IMR-90 (cell line): Measurements from ENCODE around the gene SLF2. TPM values are rescaled to one million over a fixed set of nuclear protein-coding genes. Genes with fewer than 3 reads are reported as not detected.

Source experiments
- ATAC-seq: fragments of 200-7000 bp; cut with Tn5 transposase; 2 replicates; pipeline ENCODE4 v1.9.1; 2020; ENCODE audit warnings: low read depth, mild to moderate bottlenecking, moderate library complexity
- BruUV-seq: library from RNA; stranded (reverse); fragments of 400-500 nt; replicated peaks from 2 replicates; lab custom pipeline; 2021; lab: Mats Ljungman, UMichigan
- CTCF ChIA-PET: fragments of 300-600 bp; formaldehyde crosslinking; extraction: SDS; loops from one replicate; lab custom pipeline; 2021; ENCODE audit warnings: antibody characterized with exemption; lab: Yijun Ruan, JAX
- POLR2A ChIA-PET: fragments of 300-600 bp; sonication (Branson Sonifier 250); formaldehyde crosslinking; loops from one replicate; lab custom pipeline; 2022; ENCODE audit warnings: antibody characterized with exemption; ENCODE audit not compliant: unreplicated experiment; lab: Charles Lee
- DNase-seq: peaks from one replicate; pipeline ENCODE4 v3.0.0; 2013
- H2AFZ ChIP-seq: replicated peaks from 2 replicates; pipeline ENCODE3; 2013; ENCODE audit warnings: low read length, mild to moderate bottlenecking; ENCODE audit not compliant: poor library complexity
- H2AK5ac ChIP-seq: 2 replicates; pipeline ENCODE4 v1.6.1; 2013; ENCODE audit warnings: low read depth, low read length, inconsistent platforms
- H2AK9ac ChIP-seq: replicated peaks from 2 replicates; pipeline ENCODE3; 2013; ENCODE audit warnings: mild to moderate bottlenecking, low read depth, low read length, moderate library complexity; ENCODE audit not compliant: poor library complexity
- H2BK120ac ChIP-seq: 2 replicates; pipeline ENCODE4 v1.6.1; 2013; ENCODE audit warnings: low read depth, low read length, inconsistent platforms
- H2BK15ac ChIP-seq: 3 replicates; pipeline ENCODE4 v1.6.1; 2013; ENCODE audit warnings: low read depth, low read length, inconsistent platforms
- H2BK20ac ChIP-seq: 2 replicates; pipeline ENCODE4 v1.6.1; 2013; ENCODE audit warnings: low read depth, mild to moderate bottlenecking, inconsistent platforms, low read length, moderate library complexity
- H2BK5ac ChIP-seq: 2 replicates; pipeline ENCODE4 v1.6.1; 2013; ENCODE audit warnings: mild to moderate bottlenecking, low read depth, low read length, inconsistent platforms; ENCODE audit not compliant: poor library complexity, severe bottlenecking
- H3K14ac ChIP-seq: replicated peaks from 2 replicates; pipeline ENCODE4 v1.6.1; 2013; ENCODE audit warnings: low read depth, low read length, inconsistent platforms
- H3K18ac ChIP-seq: 2 replicates; pipeline ENCODE4 v1.6.1; 2013; ENCODE audit warnings: low read depth, low read length, control low read depth
- H3K23ac ChIP-seq: 2 replicates; pipeline ENCODE4 v1.6.1; 2013; ENCODE audit warnings: low read depth, low read length, inconsistent platforms
- H3K27ac ChIP-seq: 2 replicates; pipeline ENCODE4 v1.5.1; 2013; ENCODE audit warnings: mild to moderate bottlenecking, control low read depth, low read length; ENCODE audit not compliant: insufficient read depth
- H3K27me3 ChIP-seq: 2 replicates; pipeline ENCODE4 v1.6.1; 2013; ENCODE audit warnings: low read length; ENCODE audit not compliant: control insufficient read depth, insufficient read depth
- H3K36me3 ChIP-seq: 2 replicates; pipeline ENCODE4 v1.6.1; 2013; ENCODE audit warnings: low read length, mixed read lengths; ENCODE audit not compliant: control insufficient read depth, insufficient read depth
- H3K4ac ChIP-seq: 2 replicates; pipeline ENCODE4 v1.6.1; 2013; ENCODE audit warnings: low read depth, low read length, inconsistent platforms
- H3K4me1 ChIP-seq: 2 replicates; pipeline ENCODE4 v1.6.1; 2013; ENCODE audit warnings: low read length, mixed read lengths; ENCODE audit not compliant: control insufficient read depth, insufficient read depth
- H3K4me2 ChIP-seq: 2 replicates; pipeline ENCODE4 v1.6.1; 2013; ENCODE audit warnings: low read depth, mild to moderate bottlenecking, control low read depth, low read length, moderate library complexity
- H3K4me3 ChIP-seq: 2 replicates; pipeline ENCODE4 v1.5.1; 2013; ENCODE audit warnings: low read depth, mild to moderate bottlenecking, control low read depth, low read length, moderate library complexity; ENCODE audit not compliant: insufficient read depth
- H3K56ac ChIP-seq: 2 replicates; pipeline ENCODE4 v1.6.1; 2013; ENCODE audit warnings: low read length, inconsistent platforms; ENCODE audit not compliant: insufficient read depth; ENCODE audit errors: extremely low read depth
- H3K79me1 ChIP-seq, 2 experiments: 2 replicates each; pipeline ENCODE4 v1.6.1; 2013; ENCODE audit warnings: low read length in 2 of 2, inconsistent platforms in 1 of 2, low read depth in 1 of 2
- H3K9ac ChIP-seq: 2 replicates; pipeline ENCODE4 v1.6.1; 2013; ENCODE audit warnings: low read depth, low read length, control low read depth
- H3K9me1 ChIP-seq: 2 replicates; pipeline ENCODE4 v1.6.1; 2013; ENCODE audit warnings: low read length, inconsistent platforms; ENCODE audit not compliant: insufficient read depth
- H3K9me3 ChIP-seq: 2 replicates; pipeline ENCODE4 v1.6.1; 2013; ENCODE audit warnings: low read length; ENCODE audit not compliant: control insufficient read depth, insufficient read depth
- H4K20me1 ChIP-seq: 2 replicates; pipeline ENCODE4 v1.6.1; 2013; ENCODE audit warnings: low read length, inconsistent platforms; ENCODE audit not compliant: insufficient read depth
- H4K5ac ChIP-seq: 2 replicates; pipeline ENCODE4 v1.6.1; 2013; ENCODE audit warnings: mild to moderate bottlenecking, low read depth, low read length, control low read depth
- H4K8ac ChIP-seq, 2 experiments: 2 replicates each; pipeline ENCODE4 v1.6.1; 2013; ENCODE audit warnings: low read depth in 2 of 2, low read length in 2 of 2, control low read depth in 1 of 2, inconsistent platforms in 1 of 2
- H4K91ac ChIP-seq: 2 replicates; pipeline ENCODE4 v1.6.1; 2013; ENCODE audit warnings: low read depth, low read length, inconsistent platforms; ENCODE audit not compliant: insufficient read depth
- BHLHE40 ChIP-seq: fragments of 150-350 bp; IDR thresholded peaks from 2 replicates; pipeline ENCODE4 v1.6.1; 2016; ENCODE audit warnings: mild to moderate bottlenecking, low read depth, low read length
- RFX5 ChIP-seq: IDR thresholded peaks from 2 replicates; pipeline ENCODE4 v1.8.0; 2012; ENCODE audit warnings: low read depth, mild to moderate bottlenecking, low read length, moderate library complexity
- WGBS, 2 experiments: methylation state at CpG; one replicate each; pipeline versions ENCODE4 v1.1.5 to v1.1.7; 2013; ENCODE audit warnings: missing lambda C conversion rate in 2 of 2; ENCODE audit not compliant: insufficient read length in 1 of 2; ENCODE audit errors: extremely low coverage in 2 of 2; 5-methylcytosine and 5-hydroxymethylcytosine counted together
- dilution Hi-C: fragments of 300-500 bp; cut with HindIII; formaldehyde crosslinking; loops from one replicate; pipeline ENCODE4 v1.14.3; 2018; ENCODE audit warnings: low sequenced_read_pairs; ENCODE audit not compliant: unreplicated experiment
- in situ Hi-C: fragments of 300-500 bp; cut with MboI; formaldehyde crosslinking; loops from 3 replicates; pipeline ENCODE4 v1.14.3; 2019; ENCODE audit warnings: low sequenced_read_pairs, inconsistent platforms, mixed read lengths
- intact Hi-C: fragments of 100-400 bp; cut with micrococcal nuclease; formaldehyde crosslinking; loops from 2 replicates; pipeline ENCODE4 v1.10.0; 2022
- polyA plus RNA-seq, 3 experiments: library from polyadenylated mRNA; depleted of rRNA; stranded (reverse); fragments of >200 nt; gene quantifications; 2 replicates each; pipeline ENCODE4 v1.2.3, GENCODE V29; 2012; ENCODE audit warnings: low replicate concordance in 1 of 3
- total RNA-seq: library from RNA; depleted of rRNA; stranded (reverse); fragments of >200 nt; gene quantifications from 2 replicates; pipeline ENCODE4 v1.2.3, GENCODE V29; 2012

Gene SLF2
- total and polyA plus RNA-seq, 2 of the 4 experiments (the other 2 are of a cell fraction): 8.5 to 21.7 TPM

DNA sequence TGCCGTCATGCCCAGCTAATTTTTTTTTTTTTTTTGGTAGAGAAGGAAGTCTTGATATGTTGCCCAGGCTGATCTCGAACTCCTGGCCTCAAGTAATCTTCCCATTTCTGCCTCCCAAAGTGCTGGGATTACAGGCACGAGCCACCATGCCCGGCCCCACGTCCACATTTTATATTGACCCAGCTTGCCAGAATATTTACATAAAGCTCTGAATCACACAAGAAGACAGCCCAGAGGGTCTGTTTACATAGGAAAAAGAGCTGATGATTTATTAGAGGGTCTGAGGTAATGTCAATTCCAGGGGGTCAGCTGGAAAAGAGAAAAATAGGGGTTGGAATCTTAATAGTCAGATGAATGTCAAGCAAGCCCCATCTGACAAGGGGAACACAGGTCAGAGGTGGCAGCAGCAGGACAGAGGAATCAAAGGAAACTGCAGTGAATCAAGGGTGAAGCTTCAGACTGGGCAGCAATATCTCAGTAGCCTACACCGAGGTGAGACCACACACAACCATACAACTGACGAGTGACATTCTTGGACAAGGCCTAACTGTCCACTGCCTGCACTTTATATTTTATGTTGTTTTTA is 15.8 kb upstream of the SLF2 start:
- no peak overlapping the region for H3K56ac ChIP-seq
- dilution Hi-C loops (no loop called here), in situ Hi-C loops (loop anchor here (25.0 kb wide), 1 partner anchor 560 kb away; the partner anchor contains the start of genes PKD2L1 and SCD), intact Hi-C loops (no loop called here)
- H3K36me3 ChIP-seq: no peaks in the 10 kb centered on the region
- no peak overlapping the region for H2BK20ac ChIP-seq
- no peak overlapping the region for H2BK15ac ChIP-seq
- TF ChIP-seq RFX5 (no peak), BHLHE40 (peak; percentile 8; the same call in 1 of the 2 replicates)
- H3K9me1 ChIP-seq: no peaks in the 10 kb centered on the region
- H4K5ac ChIP-seq: no peak overlapping the region
- H3K27ac ChIP-seq: no peak overlapping the region
- H2AK5ac ChIP-seq: peak overlapping the region; percentile 55
- no peak overlapping the region for H3K4me3 ChIP-seq
- H3K4ac ChIP-seq: no peak overlapping the region
- no peak overlapping the region for H2AK9ac ChIP-seq
- ATAC-seq (peak; percentile 59), DNase-seq (peak; percentile 39)
- peak overlapping the region; percentile 25 for H2BK5ac ChIP-seq
- H3K79me1 ChIP-seq: no peaks in the 10 kb centered on the region
- H3K18ac ChIP-seq: peak overlapping the region; percentile 71; the same call in 1 of the 2 replicates
- no peak overlapping the region for H3K14ac ChIP-seq
- H3K4me1 ChIP-seq: peaks cover 5% of the 10 kb centered on the region
- no peaks in the 10 kb centered on the region for H3K9me3 ChIP-seq
- no peak overlapping the region for H2AFZ ChIP-seq
- no peaks in the 10 kb centered on the region for H4K20me1 ChIP-seq
- no peak overlapping the region for H4K91ac ChIP-seq
- no peak overlapping the region for H3K4me2 ChIP-seq
- ChIA-PET POLR2A (interaction anchor here (0.5 kb wide), 1 partner anchor 16 kb away, joined by 3 read pairs; the partner anchor contains the start of gene SLF2), CTCF (interaction anchor here (0.6 kb wide), 2 partner anchors 9 to 145 kb away, joined by 3 to 5 read pairs; no protein-coding TSS in a partner anchor)
- BruUV-seq: no TSS peak
- 0 out of 4 replicates have a peak overlapping the region, but pooled peaks of 1 of the 2 experiments have one; percentile 17 for H4K8ac ChIP-seq
- WGBS, 2 experiments: no CpG with 5 or more reads among the region's 7 CpGs
- H3K9ac ChIP-seq: no peak overlapping the region
- peaks cover 5% of the 10 kb centered on the region; the same call in 1 of the 2 replicates for H3K27me3 ChIP-seq
- H2BK120ac ChIP-seq: peak overlapping the region; percentile 9; the same call in 1 of the 2 replicates
- H3K23ac ChIP-seq: no peak overlapping the region
